Neural crest cell (in vitro differentiated cells): Measurements from ENCODE around the gene FBXO45. TPM values are rescaled to one million over a fixed set of nuclear protein-coding genes. Genes with fewer than 3 reads are reported as not detected.
A peak's percentile ranks its signal among the peaks of the same experiment; 100 is the strongest.

ENCODE experiments used
- DNase-seq: peaks from one replicate; pipeline ENCODE4 v3.0.0; 2021; ENCODE audit warnings: low read depth, mixed read lengths, low spot score
- H3K27ac Mint-ChIP-seq: one replicate; pipeline ENCODE4 v1.8.0; 2021; ENCODE audit warnings: mild to moderate bottlenecking, mixed read lengths; ENCODE audit not compliant: unreplicated experiment
- H3K27me3 Mint-ChIP-seq: 2 replicates; pipeline ENCODE4 v1.8.0; 2021; ENCODE audit warnings: low read depth, mild to moderate bottlenecking, mixed read lengths
- H3K36me3 Mint-ChIP-seq: 2 replicates; pipeline ENCODE4 v1.8.0; 2021; ENCODE audit warnings: low read depth, mild to moderate bottlenecking, mixed read lengths
- H3K4me1 Mint-ChIP-seq: 2 replicates; pipeline ENCODE4 v1.8.0; 2021; ENCODE audit warnings: mixed read lengths
- H3K4me3 Mint-ChIP-seq: one replicate; pipeline ENCODE4 v1.8.0; 2021; ENCODE audit warnings: mild to moderate bottlenecking, mixed read lengths
- H3K9me3 Mint-ChIP-seq: 2 replicates; pipeline ENCODE4 v1.8.0; 2021; ENCODE audit warnings: mixed read lengths
- CTCF ChIP-seq: fragments of 200-600 bp; sonication (generic); conservative IDR thresholded peaks from 2 replicates; pipeline ENCODE4 v1.5.0; 2021; ENCODE audit warnings: antibody characterized with exemption, mild to moderate bottlenecking
- total RNA-seq: library from RNA; stranded (reverse); gene quantifications from 2 replicates; pipeline ENCODE4 v1.2.1, GENCODE V29; 2021

Gene FBXO45
- total RNA-seq, 1 donor from 2014 or later, result 17.9 TPM

DNA sequence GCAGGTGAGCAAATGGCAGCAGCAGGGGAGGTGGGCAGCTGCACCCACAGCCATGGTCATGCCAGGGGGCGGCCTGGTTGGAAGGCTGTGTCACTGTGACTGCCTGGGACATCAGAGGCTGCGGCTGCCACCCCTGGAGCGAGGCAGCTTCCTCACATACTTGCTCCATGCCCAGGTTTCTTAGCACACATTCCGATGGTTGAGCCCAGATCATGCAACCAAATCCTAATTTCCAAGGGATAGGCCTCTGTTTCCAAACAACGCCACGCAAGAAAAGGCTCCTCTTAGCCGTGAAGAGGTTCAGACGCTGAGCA, 59.4 kb downstream of the FBXO45 start:
- Mint-ChIP-seq H3K9me3 (no peaks in the 10 kb centered on the region), H3K27ac (no peak overlapping the region), H3K36me3 (no peaks in the 10 kb centered on the region), H3K4me3 (no peak overlapping the region), H3K27me3 (no peaks in the 10 kb centered on the region), H3K4me1 (peaks cover 39% of the 10 kb centered on the region)
- TF ChIP-seq CTCF, result no peak
- no peak for DNase-seq

DNA sequence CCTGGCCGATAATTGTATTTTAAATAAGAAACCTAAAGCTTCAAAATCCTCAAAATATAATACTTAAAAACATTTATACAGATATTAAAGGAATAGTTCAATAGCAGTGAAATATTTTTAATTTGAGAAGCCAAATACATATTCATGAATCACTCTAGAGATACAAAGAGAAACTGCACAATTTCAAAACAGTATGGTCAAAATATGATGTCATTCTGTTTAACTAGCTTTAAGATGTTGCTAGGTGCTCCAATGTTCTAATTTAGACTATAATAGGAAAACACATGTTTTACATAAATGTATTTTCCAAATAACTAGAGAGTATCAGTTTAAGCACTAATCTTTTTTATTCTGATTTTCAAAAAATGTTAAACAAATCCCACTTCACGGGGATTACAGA, 60.8 kb downstream of the FBXO45 start:
- no peak for DNase-seq
- Mint-ChIP-seq H3K27me3 (no peaks in the 10 kb centered on the region), H3K4me1 (peaks cover 49% of the 10 kb centered on the region), H3K4me3 (no peak overlapping the region), H3K9me3 (no peaks in the 10 kb centered on the region), H3K27ac (no peak overlapping the region), H3K36me3 (no peaks in the 10 kb centered on the region)
- TF ChIP-seq CTCF, result no peak

DNA sequence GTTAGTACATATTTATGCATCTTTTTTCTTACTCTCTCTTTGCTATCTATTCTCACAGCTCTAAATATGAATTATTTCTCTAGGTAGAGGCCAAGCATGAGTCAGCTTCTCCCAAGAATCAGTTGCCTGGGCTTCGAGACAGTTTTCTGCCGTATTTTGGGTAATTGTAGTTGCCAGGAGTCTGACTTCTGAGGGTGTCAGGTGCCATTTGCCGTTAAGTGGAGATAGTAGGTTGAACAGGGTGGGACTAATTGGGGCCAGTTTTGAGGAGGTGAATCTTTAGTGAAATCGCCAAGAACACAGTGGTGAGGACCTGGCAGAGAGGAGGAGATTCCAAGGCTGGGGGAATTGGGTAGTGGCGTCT, 63.2 kb downstream of the FBXO45 start:
- Mint-ChIP-seq H3K36me3 (no peaks in the 10 kb centered on the region), H3K4me3 (peak overlapping the region; percentile 92), H3K9me3 (no peaks in the 10 kb centered on the region), H3K27me3 (no peaks in the 10 kb centered on the region), H3K27ac (peak overlapping the region; percentile 97), H3K4me1 (peaks cover 48% of the 10 kb centered on the region)
- DNase-seq, result no peak
- TF ChIP-seq CTCF, result no peak

DNA sequence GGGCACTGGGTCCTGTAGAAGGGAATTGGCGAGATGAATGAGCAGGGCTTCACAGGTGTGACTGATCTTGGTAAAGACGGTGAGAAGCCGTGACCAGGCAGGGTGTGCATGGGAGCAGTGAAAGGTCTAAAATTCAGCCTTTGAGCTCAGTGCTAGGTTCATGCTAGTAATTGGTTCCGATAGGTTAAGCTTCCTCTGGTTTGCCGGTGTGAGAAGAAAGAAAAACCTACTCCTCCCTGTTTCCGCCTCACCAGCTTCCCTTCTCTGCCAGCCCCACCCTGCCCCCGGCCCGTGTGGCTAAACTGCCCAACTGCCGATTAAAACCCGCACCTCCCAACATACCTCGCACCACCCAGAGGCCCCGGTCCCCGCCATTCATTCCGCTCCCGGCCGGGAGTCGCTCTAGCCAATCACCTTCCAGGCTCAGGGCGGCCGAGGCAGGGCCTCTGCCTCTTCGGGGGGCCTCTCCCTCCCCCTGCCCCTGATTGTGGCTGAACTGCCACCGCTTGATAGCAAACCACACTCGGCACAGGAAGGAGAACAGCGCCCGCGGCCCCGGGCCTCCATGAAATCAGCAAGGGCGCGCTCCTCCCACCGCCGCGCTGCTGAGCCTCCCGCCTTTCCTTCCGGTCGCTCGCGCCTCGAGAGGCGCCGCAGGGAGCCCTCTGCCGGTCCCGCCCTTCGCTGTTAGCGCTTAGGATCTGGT, 63.7 kb downstream of the FBXO45 start:
- no peak for TF ChIP-seq CTCF
- no peaks in the 10 kb centered on the region for H3K36me3 Mint-ChIP-seq
- peak overlapping the region; percentile 92 for H3K4me3 Mint-ChIP-seq
- H3K27me3 Mint-ChIP-seq, result no peaks in the 10 kb centered on the region
- peak overlapping the region; percentile 97 for H3K27ac Mint-ChIP-seq
- peak; percentile 83 for DNase-seq
- peaks cover 44% of the 10 kb centered on the region for H3K4me1 Mint-ChIP-seq
- H3K9me3 Mint-ChIP-seq, result no peaks in the 10 kb centered on the region

GRCh38 chr3:196633555-196634151, 65.2 kb downstream of the FBXO45 start:
- Mint-ChIP-seq H3K36me3 (no peaks in the 10 kb centered on the region), H3K27ac (peak overlapping the region; percentile 89), H3K27me3 (peaks cover 10% of the 10 kb centered on the region), H3K4me3 (peak overlapping the region; percentile 92), H3K9me3 (no peaks in the 10 kb centered on the region), H3K4me1 (peaks cover 44% of the 10 kb centered on the region)
- no peak for TF ChIP-seq CTCF
- no peak for DNase-seq
